OCI-LY7 (cell line): Measurements from ENCODE around the gene LRRC75A. TPM values are rescaled to one million over a fixed set of nuclear protein-coding genes. Genes with fewer than 3 reads are reported as not detected.

Experiments used
- BruUV-seq: library from RNA; stranded (reverse); fragments of 400-500 nt; replicated peaks from 2 replicates; lab custom pipeline; 2021; lab: Mats Ljungman, UMichigan
- CTCF ChIA-PET: fragments of 300-600 bp; sonication (Branson Sonifier 250); formaldehyde crosslinking; loops from one replicate; lab custom pipeline; 2022; ENCODE audit warnings: antibody characterized with exemption; ENCODE audit not compliant: unreplicated experiment; lab: Charles Lee
- POLR2A ChIA-PET: fragments of 300-600 bp; sonication (Branson Sonifier 250); formaldehyde crosslinking; loops from one replicate; lab custom pipeline; 2022; ENCODE audit warnings: antibody characterized with exemption; lab: Charles Lee
- DNase-seq: peaks from one replicate; pipeline ENCODE4 v3.0.0-alpha.2; 2015; ENCODE audit warnings: low spot score
- H2AFZ ChIP-seq: fragments of 200-600 bp; sonication (generic), shearing (Covaris generic); 2 replicates; pipeline ENCODE4 v1.6.1; 2014; ENCODE audit warnings: mild to moderate bottlenecking, antibody characterized with exemption, low read length, moderate library complexity
- H3K27ac ChIP-seq: fragments of 200-600 bp; sonication (generic); 2 replicates; pipeline ENCODE4 v1.5.1; 2014; ENCODE audit warnings: mixed run types, low read depth, mild to moderate bottlenecking, moderate library complexity, low read length, inconsistent platforms; ENCODE audit not compliant: poor library complexity, severe bottlenecking
- H3K36me3 ChIP-seq: fragments of 200-600 bp; sonication (generic); 2 replicates; pipeline ENCODE4 v1.6.1; 2014; ENCODE audit warnings: mild to moderate bottlenecking, antibody characterized with exemption, low read length, moderate library complexity, mixed read lengths; ENCODE audit not compliant: insufficient read depth
- H3K4me1 ChIP-seq: fragments of 200-600 bp; sonication (generic); 2 replicates; pipeline ENCODE4 v1.5.1; 2014; ENCODE audit warnings: mild to moderate bottlenecking, low read length; ENCODE audit not compliant: insufficient read depth, poor library complexity, severe bottlenecking
- H3K4me2 ChIP-seq: fragments of 200-600 bp; sonication (generic); 2 replicates; pipeline ENCODE4 v1.6.1; 2014; ENCODE audit warnings: mild to moderate bottlenecking, low read length
- H3K4me3 ChIP-seq: fragments of 200-600 bp; sonication (generic); 2 replicates; pipeline ENCODE4 v1.5.1; 2014; ENCODE audit warnings: mild to moderate bottlenecking, low read depth, low read length; ENCODE audit not compliant: poor library complexity, severe bottlenecking
- H3K79me2 ChIP-seq: fragments of 200-600 bp; sonication (generic); 2 replicates; pipeline ENCODE4 v1.6.1; 2016; ENCODE audit warnings: low read depth, mild to moderate bottlenecking, low read length, moderate library complexity, mixed read lengths; ENCODE audit not compliant: insufficient read depth
- H3K9me2 ChIP-seq: fragments of 200-600 bp; sonication (generic); 2 replicates; pipeline ENCODE4 v1.6.1; 2016; ENCODE audit warnings: mild to moderate bottlenecking, low read length, mixed read lengths; ENCODE audit not compliant: insufficient read depth
- H3K9me3 ChIP-seq: fragments of 200-600 bp; sonication (generic); 2 replicates; pipeline ENCODE4 v1.6.1; 2014; ENCODE audit warnings: mild to moderate bottlenecking, mixed run types, low read length, mixed read lengths
- H4K20me1 ChIP-seq: fragments of 200-600 bp; sonication (generic); 2 replicates; pipeline ENCODE4 v1.6.1; 2014; ENCODE audit warnings: mild to moderate bottlenecking, antibody characterized with exemption, low read length, moderate library complexity, mixed read lengths; ENCODE audit not compliant: insufficient read depth
- EZH2phosphoT487 ChIP-seq: fragments of 200-600 bp; sonication (generic); IDR thresholded peaks from 2 replicates; pipeline ENCODE4 v1.6.1; 2018; ENCODE audit warnings: low read depth, borderline replicate concordance, mild to moderate bottlenecking, mixed run types, antibody characterized with exemption, low read length, moderate library complexity, mixed read lengths
- intact Hi-C: fragments of 100-400 bp; cut with micrococcal nuclease; formaldehyde crosslinking; loops from one replicate; pipeline ENCODE4 v1.10.0; 2022; ENCODE audit not compliant: unreplicated experiment
- total RNA-seq, 2 experiments: library from RNA; depleted of rRNA in 1 of 2; stranded (reverse); fragments of >200 nt in 1 of 2; shearing (Covaris generic) in 1 of 2; gene quantifications; 2 replicates each; pipeline ENCODE4 v1.2.3, GENCODE V29; 2014 to 2022
- TF ChIP-seq, protein P1 (sequence below): fragments of 200-600 bp; sonication (generic); conservative IDR thresholded peaks from 2 replicates; pipeline ENCODE4 v1.5.1; 2014; ENCODE audit warnings: mild to moderate bottlenecking, antibody characterized with exemption, low read length, moderate library complexity, mixed read lengths

LRRC75A gene
- total RNA-seq, 2 experiments from 2014 or later, result not detected

DNA sequence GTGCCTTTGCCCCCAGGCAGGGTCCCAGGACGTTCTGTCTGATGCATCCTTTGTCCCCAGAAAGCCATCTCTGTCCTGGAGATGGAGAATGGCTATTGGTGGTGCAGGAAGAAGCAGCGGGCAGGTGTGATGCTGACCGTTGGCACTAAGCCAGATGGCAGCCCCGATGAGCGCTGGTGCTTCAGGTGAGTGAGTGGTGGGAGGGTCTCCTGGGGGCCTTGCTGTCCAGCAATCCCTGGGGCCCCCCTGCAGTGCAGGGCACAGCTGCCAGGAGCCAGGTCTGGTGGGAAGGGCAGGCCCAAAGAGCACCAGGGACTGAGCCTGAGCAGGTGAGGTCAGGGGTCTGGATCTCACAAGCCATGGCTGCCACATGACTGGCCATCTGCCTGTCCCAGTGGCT, 58.5 kb downstream of the LRRC75A start:
- BruUV-seq, result no TSS peak

DNA sequence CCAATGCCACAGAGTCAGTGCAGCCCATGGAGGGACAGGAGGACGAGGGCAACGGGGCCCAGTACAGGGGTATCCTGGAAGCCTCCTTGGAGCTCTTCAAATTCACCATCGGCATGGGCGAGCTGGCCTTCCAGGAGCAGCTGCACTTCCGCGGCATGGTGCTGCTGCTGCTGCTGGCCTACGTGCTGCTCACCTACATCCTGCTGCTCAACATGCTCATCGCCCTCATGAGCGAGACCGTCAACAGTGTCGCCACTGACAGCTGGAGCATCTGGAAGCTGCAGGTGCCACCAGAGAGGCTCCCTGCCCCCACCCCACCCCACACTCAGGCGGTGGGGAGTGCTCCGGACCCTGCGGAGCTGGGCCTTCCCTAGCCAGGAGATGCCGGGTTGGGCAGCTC, 60.0 kb downstream of the LRRC75A start:
- H3K79me2 ChIP-seq, result no peaks in the 10 kb centered on the region
- no TSS peak for BruUV-seq

More for the DNA sequence above, 58.5 kb downstream of the LRRC75A start:
- Histone ChIP-seq H3K9me3 (no peaks in the 10 kb centered on the region), H3K4me2 (no peak overlapping the region), H3K4me1 (peaks cover 6% of the 10 kb centered on the region), H3K27ac (no peak overlapping the region), H3K4me3 (no peak overlapping the region), H3K9me2 (no peaks in the 10 kb centered on the region), H3K36me3 (no peaks in the 10 kb centered on the region), H4K20me1 (no peaks in the 10 kb centered on the region), H2AFZ (no peak overlapping the region), H3K79me2 (no peaks in the 10 kb centered on the region)
- POLR2A ChIA-PET, result no interaction called here
- no peak for DNase-seq
- TF ChIP-seq EZH2phosphoT487, result no peak
- TF ChIP-seq, protein P1, sequence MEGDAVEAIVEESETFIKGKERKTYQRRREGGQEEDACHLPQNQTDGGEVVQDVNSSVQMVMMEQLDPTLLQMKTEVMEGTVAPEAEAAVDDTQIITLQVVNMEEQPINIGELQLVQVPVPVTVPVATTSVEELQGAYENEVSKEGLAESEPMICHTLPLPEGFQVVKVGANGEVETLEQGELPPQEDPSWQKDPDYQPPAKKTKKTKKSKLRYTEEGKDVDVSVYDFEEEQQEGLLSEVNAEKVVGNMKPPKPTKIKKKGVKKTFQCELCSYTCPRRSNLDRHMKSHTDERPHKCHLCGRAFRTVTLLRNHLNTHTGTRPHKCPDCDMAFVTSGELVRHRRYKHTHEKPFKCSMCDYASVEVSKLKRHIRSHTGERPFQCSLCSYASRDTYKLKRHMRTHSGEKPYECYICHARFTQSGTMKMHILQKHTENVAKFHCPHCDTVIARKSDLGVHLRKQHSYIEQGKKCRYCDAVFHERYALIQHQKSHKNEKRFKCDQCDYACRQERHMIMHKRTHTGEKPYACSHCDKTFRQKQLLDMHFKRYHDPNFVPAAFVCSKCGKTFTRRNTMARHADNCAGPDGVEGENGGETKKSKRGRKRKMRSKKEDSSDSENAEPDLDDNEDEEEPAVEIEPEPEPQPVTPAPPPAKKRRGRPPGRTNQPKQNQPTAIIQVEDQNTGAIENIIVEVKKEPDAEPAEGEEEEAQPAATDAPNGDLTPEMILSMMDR, result no peak
- intact Hi-C loops, result no loop called here
- CTCF ChIA-PET, result no interaction called here

DNA sequence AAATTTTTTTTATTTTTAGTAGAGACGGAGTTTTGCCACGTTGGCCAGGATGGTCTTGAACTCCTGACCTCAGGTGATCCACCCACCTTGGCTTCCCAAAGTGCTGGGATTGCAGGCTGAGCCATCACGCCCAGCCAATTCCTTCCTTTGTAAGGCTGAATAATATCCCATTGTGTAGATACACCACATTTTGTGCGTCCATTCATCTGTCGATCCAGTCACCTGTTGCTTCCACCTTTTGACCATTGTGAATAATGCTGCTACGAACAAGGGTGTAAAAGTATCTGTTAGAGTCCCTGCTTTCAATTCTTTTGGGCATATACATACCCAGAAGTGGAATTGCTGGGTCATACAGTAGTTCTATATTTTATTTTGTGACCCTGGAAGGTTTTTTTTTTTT, 61.3 kb downstream of the LRRC75A start:
- intact Hi-C loops, result no loop called here
- H3K9me3 ChIP-seq, result no peaks in the 10 kb centered on the region
- DNase-seq, result no peak
- no peaks in the 10 kb centered on the region for H3K9me2 ChIP-seq
- no peak for TF ChIP-seq EZH2phosphoT487
- TF ChIP-seq, protein P1, result no peak
- H3K4me2 ChIP-seq, result no peak overlapping the region
- ChIA-PET POLR2A (interaction anchor here (0.6 to 1.3 kb wide), 4 partner anchors 8 to 128 kb away, joined by 3 to 7 read pairs (median 3); no protein-coding TSS in a partner anchor), CTCF (no interaction called here)
- BruUV-seq, result no TSS peak
- no peak overlapping the region for H3K27ac ChIP-seq
- no peaks in the 10 kb centered on the region for H3K4me1 ChIP-seq
- no peak overlapping the region for H3K4me3 ChIP-seq
- no peaks in the 10 kb centered on the region for H3K36me3 ChIP-seq
- H3K79me2 ChIP-seq, result no peaks in the 10 kb centered on the region
- no peaks in the 10 kb centered on the region for H4K20me1 ChIP-seq
- no peak overlapping the region for H2AFZ ChIP-seq

More for the DNA sequence above, 60.0 kb downstream of the LRRC75A start:
- Histone ChIP-seq H3K9me3 (no peaks in the 10 kb centered on the region), H3K9me2 (no peaks in the 10 kb centered on the region), H2AFZ (no peak overlapping the region), H4K20me1 (no peaks in the 10 kb centered on the region), H3K4me1 (no peaks in the 10 kb centered on the region), H3K36me3 (no peaks in the 10 kb centered on the region), H3K4me3 (no peak overlapping the region), H3K4me2 (no peak overlapping the region), H3K27ac (no peak overlapping the region)
- no peak for DNase-seq
- ChIA-PET POLR2A (interaction anchor here (0.6 kb wide), 1 partner anchor 16 kb away, joined by 3 read pairs; no protein-coding TSS in a partner anchor), CTCF (no interaction called here)
- TF ChIP-seq, protein P1, result no peak
- TF ChIP-seq EZH2phosphoT487, result no peak
- intact Hi-C loops, result no loop called here
